HepG2 (cell line): ENCODE measurements around the gene CDKN1A. TPM values are rescaled to one million over a fixed set of nuclear protein-coding genes. Genes with fewer than 3 reads are reported as not detected.

Experiments
- FOXC1 ChIP-seq: sonication (generic); formaldehyde crosslinking; IDR thresholded peaks from 2 replicates; pipeline ENCODE4 v1.8.0; 2022; ENCODE audit warnings: mild to moderate bottlenecking, missing genetic modification reagents, borderline replicate concordance
- FOXM1 ChIP-seq: sonication (generic); formaldehyde crosslinking; IDR thresholded peaks from 2 replicates; pipeline ENCODE4 v1.5.0; 2020; ENCODE audit warnings: missing genetic modification reagents
- MIER2 ChIP-seq: IDR thresholded peaks from 2 replicates; pipeline ENCODE4 v1.6.1; 2016; ENCODE audit warnings: missing biosample characterization, missing genetic modification reagents
- NR2C2 ChIP-seq: sonication (generic); formaldehyde crosslinking; IDR thresholded peaks from 2 replicates; pipeline ENCODE4 v1.4.0; 2020; ENCODE audit warnings: missing genetic modification reagents, mild to moderate bottlenecking, moderate library complexity, borderline replicate concordance
- NR2F2 ChIP-seq: IDR thresholded peaks from 2 replicates; pipeline ENCODE4 v1.6.1; 2012; ENCODE audit warnings: low read depth, inconsistent platforms, borderline replicate concordance
- PCBP2 ChIP-seq: fragments of 200-400 bp; formaldehyde crosslinking; optimal IDR thresholded peaks from 2 replicates; pipeline ENCODE3; 2018; ENCODE audit warnings: low read length, low read depth; ENCODE audit not compliant: poor library complexity, severe bottlenecking
- PHF5A ChIP-seq: IDR thresholded peaks from one replicate; pipeline ENCODE4 v1.6.1; 2018; ENCODE audit warnings: low read depth, missing genetic modification reagents; ENCODE audit not compliant: unreplicated experiment
- SOX6 ChIP-seq, 2 experiments: fragments of 450-650 bp in 1 of 2; sonication (generic) in 1 of 2; formaldehyde crosslinking in 1 of 2; IDR thresholded peaks; 2 replicates each; pipeline versions ENCODE4 v1.4.0 to v1.6.1; 2017 to 2020; ENCODE audit warnings: antibody characterized with exemption in 1 of 2, mild to moderate bottlenecking in 1 of 2, missing genetic modification reagents in 1 of 2
- TOE1 ChIP-seq: sonication (generic); formaldehyde crosslinking; IDR thresholded peaks from 2 replicates; pipeline ENCODE4 v1.4.0; 2020; ENCODE audit warnings: mild to moderate bottlenecking, missing genetic modification reagents
- ZFP62 ChIP-seq: sonication (generic); formaldehyde crosslinking; IDR thresholded peaks from 2 replicates; pipeline ENCODE4 v1.4.0; 2020; ENCODE audit warnings: missing genetic modification reagents
- ZNF256 ChIP-seq: sonication (generic); formaldehyde crosslinking; conservative IDR thresholded peaks from 2 replicates; pipeline ENCODE4 v1.4.0; 2020; ENCODE audit warnings: missing genetic modification reagents
- ZNF44 ChIP-seq: sonication (generic); formaldehyde crosslinking; IDR thresholded peaks from 2 replicates; pipeline ENCODE4 v1.5.1; 2020; ENCODE audit warnings: mild to moderate bottlenecking, missing genetic modification reagents
- ZNF782 ChIP-seq: sonication (generic); formaldehyde crosslinking; IDR thresholded peaks from 2 replicates; pipeline ENCODE4 v1.4.0; 2020; ENCODE audit warnings: missing genetic modification reagents, mild to moderate bottlenecking, borderline replicate concordance
- polyA plus RNA-seq, 8 experiments: library from polyadenylated mRNA; depleted of rRNA in 3 of 8; stranded (reverse) in 7 of 8; unstranded in 1 of 8; fragments of >200 nt; fragmentation: Illumina TruSeq in 4 of 8; extraction: Trizol in 4 of 8; gene quantifications; 2 replicates each; pipeline versions ENCODE4 v1.2.1 to v1.2.3, GENCODE V29; 2011 to 2016; ENCODE audit warnings: low read depth in 4 of 8, missing spikeins in 1 of 8, mixed read lengths in 1 of 8; ENCODE audit not compliant: insufficient read depth in 1 of 8
- total RNA-seq, 5 experiments: library from RNA; depleted of rRNA; stranded (reverse); fragments of >200 nt; fragmentation: Illumina TruSeq; extraction: Trizol; gene quantifications; 2 replicates each; pipeline ENCODE4 v1.2.3, GENCODE V29; 2016; ENCODE audit warnings: low read depth in 1 of 5
- TF ChIP-seq, protein P1 (sequence below): sonication (generic); formaldehyde crosslinking; IDR thresholded peaks from 2 replicates; pipeline ENCODE4 v1.8.1; 2022; ENCODE audit warnings: low read depth, mild to moderate bottlenecking, missing genetic modification reagents
- TF ChIP-seq, protein P2 (sequence below): sonication (generic); formaldehyde crosslinking; IDR thresholded peaks from 2 replicates; pipeline ENCODE4 v1.4.0; 2020; ENCODE audit warnings: mild to moderate bottlenecking, missing genetic modification reagents, borderline replicate concordance
- TF ChIP-seq, protein P3 (sequence below): sonication (generic); formaldehyde crosslinking; IDR thresholded peaks from 2 replicates; pipeline ENCODE4 v1.9.0; 2021; ENCODE audit warnings: missing genetic modification reagents, borderline replicate concordance

CDKN1A gene
- total and polyA plus RNA-seq, 2 of the 13 experiments (the other 11 are each of a cell fraction or from before 2014, with no cell fraction given), result 60.7 to 92.1 TPM

DNA sequence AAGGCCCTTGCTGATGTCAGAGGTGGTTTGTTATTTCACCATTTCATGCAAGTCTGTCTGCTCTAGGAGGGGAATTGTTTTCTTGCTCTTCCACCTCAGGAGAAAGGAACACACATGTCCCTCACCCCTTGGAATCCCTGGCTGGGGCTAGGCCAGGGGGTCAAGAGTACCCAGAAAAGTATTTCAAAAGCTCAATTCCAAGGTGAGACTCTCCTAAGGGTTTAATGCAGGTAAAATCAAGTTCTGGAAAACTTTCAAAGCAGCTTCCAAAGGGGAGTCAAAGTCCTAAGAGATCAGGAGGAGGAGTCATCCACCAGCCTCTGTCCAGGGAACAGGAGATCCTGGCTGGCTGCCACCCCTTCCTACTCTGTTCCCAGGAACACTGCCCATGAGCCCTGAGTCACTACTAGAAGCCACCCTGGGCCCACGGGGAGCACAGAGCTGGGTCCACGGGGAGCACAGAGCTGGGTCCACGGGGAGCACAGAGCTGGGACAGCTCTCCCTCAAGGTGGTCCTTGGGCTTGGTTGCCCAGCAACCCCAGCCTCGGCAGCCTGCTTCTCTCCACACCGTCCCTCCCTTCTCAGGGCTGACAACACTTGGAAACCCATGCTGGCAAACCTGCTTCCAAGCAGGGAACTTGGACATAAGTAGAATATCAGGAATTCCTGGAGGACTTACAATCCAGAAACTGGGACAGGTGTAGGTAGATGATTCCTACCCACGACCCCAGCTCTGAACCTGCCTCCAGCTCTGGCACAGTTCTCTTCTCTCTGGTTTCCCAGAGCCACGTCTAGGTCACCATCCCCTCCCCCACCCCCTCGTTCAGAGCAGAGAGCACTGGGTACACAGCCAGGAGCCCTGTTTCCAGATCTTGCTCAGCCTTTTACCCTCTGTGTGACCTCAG is 35.3 kb upstream of the CDKN1A start (continued):
- TF ChIP-seq, protein P1, sequence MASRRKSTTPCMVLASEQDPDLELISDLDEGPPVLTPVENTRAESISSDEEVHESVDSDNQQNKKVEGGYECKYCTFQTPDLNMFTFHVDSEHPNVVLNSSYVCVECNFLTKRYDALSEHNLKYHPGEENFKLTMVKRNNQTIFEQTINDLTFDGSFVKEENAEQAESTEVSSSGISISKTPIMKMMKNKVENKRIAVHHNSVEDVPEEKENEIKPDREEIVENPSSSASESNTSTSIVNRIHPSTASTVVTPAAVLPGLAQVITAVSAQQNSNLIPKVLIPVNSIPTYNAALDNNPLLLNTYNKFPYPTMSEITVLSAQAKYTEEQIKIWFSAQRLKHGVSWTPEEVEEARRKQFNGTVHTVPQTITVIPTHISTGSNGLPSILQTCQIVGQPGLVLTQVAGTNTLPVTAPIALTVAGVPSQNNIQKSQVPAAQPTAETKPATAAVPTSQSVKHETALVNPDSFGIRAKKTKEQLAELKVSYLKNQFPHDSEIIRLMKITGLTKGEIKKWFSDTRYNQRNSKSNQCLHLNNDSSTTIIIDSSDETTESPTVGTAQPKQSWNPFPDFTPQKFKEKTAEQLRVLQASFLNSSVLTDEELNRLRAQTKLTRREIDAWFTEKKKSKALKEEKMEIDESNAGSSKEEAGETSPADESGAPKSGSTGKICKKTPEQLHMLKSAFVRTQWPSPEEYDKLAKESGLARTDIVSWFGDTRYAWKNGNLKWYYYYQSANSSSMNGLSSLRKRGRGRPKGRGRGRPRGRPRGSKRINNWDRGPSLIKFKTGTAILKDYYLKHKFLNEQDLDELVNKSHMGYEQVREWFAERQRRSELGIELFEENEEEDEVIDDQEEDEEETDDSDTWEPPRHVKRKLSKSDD (CRISPR knock-in tag), result no peak
- TF ChIP-seq PHF5A (CRISPR knock-in tag) (no peak), FOXC1 (CRISPR knock-in tag) (no peak), SOX6 (IDR thresholded peaks at IDR 0.05) (no peak), SOX6 (CRISPR knock-in tag; IDR thresholded peaks at IDR 0.05) (peak; percentile 43; the same call in 1 of the 2 replicates), PCBP2 (no peak), ZNF782 (CRISPR knock-in tag) (no peak), ZNF44 (CRISPR knock-in tag) (no peak), MIER2 (CRISPR knock-in tag) (0 out of 2 replicates have a peak, but pooled peaks have one; percentile 33), FOXM1 (CRISPR knock-in tag) (no peak), NR2F2 (no peak), NR2C2 (CRISPR knock-in tag) (peak; percentile 25; the same call in 1 of the 2 replicates), ZFP62 (CRISPR knock-in tag) (no peak), TOE1 (CRISPR knock-in tag) (no peak), ZNF256 (CRISPR knock-in tag) (no peak)
- TF ChIP-seq, protein P2, sequence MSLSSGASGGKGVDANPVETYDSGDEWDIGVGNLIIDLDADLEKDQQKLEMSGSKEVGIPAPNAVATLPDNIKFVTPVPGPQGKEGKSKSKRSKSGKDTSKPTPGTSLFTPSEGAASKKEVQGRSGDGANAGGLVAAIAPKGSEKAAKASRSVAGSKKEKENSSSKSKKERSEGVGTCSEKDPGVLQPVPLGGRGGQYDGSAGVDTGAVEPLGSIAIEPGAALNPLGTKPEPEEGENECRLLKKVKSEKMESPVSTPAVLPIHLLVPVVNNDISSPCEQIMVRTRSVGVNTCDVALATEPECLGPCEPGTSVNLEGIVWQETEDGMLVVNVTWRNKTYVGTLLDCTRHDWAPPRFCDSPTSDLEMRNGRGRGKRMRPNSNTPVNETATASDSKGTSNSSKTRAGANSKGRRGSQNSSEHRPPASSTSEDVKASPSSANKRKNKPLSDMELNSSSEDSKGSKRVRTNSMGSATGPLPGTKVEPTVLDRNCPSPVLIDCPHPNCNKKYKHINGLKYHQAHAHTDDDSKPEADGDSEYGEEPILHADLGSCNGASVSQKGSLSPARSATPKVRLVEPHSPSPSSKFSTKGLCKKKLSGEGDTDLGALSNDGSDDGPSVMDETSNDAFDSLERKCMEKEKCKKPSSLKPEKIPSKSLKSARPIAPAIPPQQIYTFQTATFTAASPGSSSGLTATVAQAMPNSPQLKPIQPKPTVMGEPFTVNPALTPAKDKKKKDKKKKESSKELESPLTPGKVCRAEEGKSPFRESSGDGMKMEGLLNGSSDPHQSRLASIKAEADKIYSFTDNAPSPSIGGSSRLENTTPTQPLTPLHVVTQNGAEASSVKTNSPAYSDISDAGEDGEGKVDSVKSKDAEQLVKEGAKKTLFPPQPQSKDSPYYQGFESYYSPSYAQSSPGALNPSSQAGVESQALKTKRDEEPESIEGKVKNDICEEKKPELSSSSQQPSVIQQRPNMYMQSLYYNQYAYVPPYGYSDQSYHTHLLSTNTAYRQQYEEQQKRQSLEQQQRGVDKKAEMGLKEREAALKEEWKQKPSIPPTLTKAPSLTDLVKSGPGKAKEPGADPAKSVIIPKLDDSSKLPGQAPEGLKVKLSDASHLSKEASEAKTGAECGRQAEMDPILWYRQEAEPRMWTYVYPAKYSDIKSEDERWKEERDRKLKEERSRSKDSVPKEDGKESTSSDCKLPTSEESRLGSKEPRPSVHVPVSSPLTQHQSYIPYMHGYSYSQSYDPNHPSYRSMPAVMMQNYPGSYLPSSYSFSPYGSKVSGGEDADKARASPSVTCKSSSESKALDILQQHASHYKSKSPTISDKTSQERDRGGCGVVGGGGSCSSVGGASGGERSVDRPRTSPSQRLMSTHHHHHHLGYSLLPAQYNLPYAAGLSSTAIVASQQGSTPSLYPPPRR, result no peak
- TF ChIP-seq, protein P3, sequence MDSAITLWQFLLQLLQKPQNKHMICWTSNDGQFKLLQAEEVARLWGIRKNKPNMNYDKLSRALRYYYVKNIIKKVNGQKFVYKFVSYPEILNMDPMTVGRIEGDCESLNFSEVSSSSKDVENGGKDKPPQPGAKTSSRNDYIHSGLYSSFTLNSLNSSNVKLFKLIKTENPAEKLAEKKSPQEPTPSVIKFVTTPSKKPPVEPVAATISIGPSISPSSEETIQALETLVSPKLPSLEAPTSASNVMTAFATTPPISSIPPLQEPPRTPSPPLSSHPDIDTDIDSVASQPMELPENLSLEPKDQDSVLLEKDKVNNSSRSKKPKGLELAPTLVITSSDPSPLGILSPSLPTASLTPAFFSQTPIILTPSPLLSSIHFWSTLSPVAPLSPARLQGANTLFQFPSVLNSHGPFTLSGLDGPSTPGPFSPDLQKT (CRISPR knock-in tag), result no peak
